ENCODE results near the gene PTPRD.

PTPRD gene

DNA sequence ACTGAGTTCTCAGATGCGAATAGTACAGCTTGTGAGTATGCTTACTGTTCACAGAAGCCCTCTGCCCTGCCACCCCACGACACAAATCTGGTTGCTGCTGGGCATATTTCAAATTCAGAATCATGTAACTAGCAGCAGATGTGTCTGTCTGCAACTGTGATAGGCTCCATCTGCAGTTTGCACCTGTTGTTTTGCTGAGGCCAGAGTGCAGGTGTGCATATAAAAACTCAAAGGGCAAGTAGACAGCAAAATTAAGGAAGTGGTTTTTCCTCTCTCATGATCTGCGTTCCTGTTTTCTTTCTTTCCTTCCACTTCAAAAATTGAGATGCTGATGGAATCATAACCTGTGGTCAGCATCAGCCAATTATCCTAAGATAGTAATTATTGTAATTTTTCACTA is 1000.5 kb downstream of the PTPRD start:
- no peak for DNase-seq (ENCODE audit: low read depth in 2 of 2)

DNA sequence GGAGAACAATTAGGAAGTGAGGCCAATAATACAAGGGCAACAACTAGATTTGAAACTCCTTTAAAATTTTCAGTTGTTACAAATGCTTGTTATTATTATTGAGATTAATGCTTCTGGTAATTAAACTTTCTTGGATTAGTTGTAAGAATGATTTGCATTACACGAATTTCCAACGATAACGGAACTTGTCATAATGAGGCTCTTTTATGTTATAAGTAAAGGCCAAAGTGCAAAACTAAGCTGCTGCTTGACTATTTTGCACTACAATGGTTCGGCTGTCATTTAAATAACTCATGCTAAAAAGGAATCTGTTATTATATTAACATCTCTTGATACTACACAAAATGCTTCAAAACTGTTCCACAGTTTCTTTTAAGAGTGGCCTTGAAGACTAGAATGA is 1007.1 kb downstream of the PTPRD start:
- DNase-seq (ENCODE audit: low read depth in 2 of 2), result no peak

DNA sequence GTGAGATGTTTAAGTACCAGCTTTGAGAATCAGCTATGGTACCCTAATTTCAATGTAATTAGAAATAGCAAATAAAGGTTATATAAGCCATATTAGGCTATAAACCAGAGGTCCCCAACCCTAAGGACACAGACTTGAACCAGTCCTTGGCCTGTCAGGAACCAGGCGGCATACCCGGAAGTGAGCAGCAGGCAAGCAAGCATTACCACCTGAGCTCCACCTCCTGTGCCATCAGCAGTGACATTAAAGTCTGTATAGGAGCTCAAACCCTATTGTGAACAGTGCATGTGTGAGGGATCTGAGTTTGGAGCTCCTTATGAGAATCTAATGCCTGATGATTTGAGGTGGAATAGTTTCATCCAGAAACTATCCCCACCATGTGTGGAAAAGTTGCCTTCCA is 1009.5 kb downstream of the PTPRD start:
- no peak for DNase-seq (ENCODE audit: low read depth in 2 of 2)

DNA sequence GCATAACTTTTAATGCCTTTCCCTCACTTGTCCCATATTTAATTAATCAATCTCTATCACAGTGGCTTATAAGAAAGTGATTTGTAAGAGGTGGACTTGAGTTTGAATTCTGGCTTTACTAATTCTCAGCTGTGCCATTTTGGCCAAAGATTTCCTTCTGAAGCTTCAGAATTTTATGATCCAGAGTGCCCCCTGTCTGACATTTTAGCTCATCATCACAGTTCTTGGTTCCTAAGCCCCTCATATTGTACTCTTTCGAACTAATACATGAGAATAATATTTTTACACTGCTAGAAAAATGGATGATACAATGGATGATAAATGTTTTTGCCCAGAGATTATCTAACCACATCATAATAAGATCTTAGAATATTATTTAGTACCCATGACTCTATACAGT is 1014.1 kb downstream of the PTPRD start:
- no peak for DNase-seq (ENCODE audit: low read depth in 2 of 2)

- no peak for DNase-seq (ENCODE audit: low read depth in 2 of 2)
These were observed 1020.7 kb downstream of the PTPRD start for GRCh38 chr9:9592104-9592503.

DNA sequence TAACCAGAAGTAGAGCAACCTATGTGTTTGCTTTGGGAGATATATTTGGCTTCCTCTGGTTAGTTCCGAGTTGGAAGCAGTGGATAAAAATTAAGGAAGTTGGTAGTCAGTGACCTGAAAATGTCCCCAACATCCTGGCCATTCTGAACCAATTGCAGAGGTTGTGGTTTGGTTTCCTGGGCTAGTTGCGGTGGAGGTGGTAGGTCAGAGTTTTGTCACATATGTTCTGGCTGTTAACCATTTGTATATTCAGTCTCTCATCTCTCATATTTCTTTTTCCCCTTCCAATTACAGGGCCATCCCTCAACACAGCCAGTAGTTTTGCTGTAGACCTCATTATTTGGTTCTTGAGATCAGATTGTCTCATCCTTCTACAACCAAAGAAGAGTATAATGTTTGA is 1026.9 kb downstream of the PTPRD start:
- no peak for DNase-seq (ENCODE audit: low read depth in 2 of 2)

DNA sequence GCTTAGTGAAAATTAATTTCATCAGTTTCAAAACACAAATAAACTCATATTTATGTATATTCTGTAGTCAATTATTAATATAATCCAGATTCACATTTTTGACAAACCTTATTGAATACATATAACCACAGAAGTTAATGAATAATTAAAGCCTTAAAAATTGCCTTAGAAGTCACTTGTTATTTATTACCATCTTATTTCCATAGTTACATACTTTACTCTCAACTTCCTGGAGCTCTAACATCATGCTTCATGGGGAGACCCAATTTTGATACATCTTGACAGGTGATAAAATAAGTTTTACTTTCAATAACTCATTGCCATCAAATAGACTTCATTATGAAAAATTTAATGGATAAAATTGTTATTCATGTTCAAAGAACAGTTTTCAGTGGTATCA is 1038.7 kb downstream of the PTPRD start:
- DNase-seq (ENCODE audit: low read depth in 2 of 2), result no peak

GRCh38 chr9:9565700-9566099 is 1047.1 kb downstream of the PTPRD start:
- DNase-seq (ENCODE audit: low read depth in 2 of 2), result no peak

DNA sequence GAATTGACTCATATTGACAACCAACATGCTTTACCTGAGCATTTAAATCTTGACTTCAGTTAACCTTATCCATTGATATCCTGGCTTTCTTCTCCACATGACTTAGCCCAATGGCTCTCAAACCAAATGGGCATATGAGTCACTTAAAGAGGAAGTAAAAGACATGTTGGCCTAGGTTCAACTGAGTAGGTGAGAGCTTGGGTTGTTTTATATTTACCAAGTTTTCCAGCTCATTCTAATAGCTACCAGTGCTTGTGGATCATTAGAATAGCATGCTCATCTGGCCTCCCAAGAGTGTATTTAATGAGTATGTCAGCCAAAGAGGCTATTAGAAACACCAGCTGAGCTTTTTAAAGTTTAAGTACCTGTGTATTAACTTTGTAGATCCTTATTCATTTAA is 1049.0 kb downstream of the PTPRD start:
- no peak for DNase-seq (ENCODE audit: low read depth in 2 of 2)

DNA sequence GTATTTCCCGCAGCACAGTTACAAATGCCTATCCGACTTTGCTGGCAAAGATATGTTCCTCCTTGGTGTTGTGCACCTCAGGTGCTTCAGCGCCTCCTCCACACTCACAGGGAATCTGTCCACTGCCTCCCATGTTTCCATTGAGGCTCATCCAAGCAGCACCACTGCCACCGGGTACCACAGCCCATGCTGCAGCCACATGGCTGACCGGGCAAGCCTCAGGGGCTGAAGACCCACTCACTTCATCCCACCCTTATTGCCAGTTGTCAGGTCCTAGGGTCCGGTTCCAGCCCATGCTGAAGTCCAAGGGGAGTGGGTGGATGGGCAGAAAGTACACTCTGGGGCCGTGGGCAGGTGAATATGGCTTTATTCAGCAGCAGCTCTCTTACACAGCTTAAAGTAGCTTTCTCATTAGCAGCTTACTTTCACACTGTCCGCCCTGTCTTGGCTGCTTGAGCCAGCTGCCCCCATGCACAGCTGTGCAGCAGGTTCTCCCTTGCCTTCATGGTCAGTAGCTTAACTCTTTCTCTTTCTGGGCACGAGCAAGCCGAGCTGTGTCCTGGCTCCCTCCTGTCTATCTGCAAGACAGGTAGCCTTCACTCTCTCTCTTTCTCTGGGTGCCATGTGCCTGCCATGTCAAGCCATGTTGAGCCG is 1052.3 kb downstream of the PTPRD start:
- no peak for DNase-seq (ENCODE audit: low read depth in 2 of 2)

DNA sequence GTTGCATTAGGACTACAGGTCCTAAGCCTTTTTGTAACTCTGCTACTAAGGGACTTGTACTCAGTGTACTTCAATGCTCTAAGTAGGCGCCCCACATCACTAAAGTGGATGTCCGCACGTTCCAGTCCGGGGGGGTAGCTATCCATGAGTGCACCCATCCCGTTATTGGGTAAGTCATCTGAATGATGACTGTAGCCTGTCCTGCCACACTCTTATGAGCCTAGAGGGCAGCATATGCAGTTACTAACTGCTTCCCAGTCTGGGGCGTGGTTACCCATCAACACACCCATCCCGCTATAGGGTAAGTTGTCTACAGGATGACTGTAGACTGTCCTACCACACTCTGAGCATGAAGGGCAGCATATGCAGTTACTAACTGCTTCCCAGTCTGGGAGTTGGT is 1053.9 kb downstream of the PTPRD start:
- no peak for DNase-seq (ENCODE audit: low read depth in 2 of 2)

DNA sequence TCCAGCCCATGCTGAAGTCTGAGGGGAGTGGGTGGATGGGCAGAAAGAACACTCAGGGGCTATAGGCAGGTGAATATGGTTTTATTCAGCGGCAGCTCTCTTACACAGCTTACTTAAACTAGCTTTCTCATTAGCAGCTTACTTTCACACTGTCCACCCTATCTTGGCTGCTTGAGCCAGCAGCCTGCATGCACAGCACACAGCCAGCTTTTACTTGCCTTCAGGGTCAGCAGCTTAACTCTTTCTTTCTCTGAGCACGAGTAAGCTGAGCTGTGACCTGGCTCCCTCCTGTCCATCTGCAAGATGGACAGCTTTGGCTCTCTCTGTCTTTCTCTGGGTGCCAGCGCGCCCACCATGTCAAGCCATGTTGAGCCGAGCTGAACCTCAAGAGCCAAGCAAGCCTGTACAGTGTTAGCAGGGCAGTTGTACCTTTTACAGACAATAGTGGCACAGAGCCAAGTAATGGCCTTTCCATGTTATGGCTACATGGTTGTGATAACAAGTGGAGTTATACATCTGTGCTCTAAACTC is 1054.9 kb downstream of the PTPRD start:
- DNase-seq (ENCODE audit: low read depth in 2 of 2), result no peak

DNA sequence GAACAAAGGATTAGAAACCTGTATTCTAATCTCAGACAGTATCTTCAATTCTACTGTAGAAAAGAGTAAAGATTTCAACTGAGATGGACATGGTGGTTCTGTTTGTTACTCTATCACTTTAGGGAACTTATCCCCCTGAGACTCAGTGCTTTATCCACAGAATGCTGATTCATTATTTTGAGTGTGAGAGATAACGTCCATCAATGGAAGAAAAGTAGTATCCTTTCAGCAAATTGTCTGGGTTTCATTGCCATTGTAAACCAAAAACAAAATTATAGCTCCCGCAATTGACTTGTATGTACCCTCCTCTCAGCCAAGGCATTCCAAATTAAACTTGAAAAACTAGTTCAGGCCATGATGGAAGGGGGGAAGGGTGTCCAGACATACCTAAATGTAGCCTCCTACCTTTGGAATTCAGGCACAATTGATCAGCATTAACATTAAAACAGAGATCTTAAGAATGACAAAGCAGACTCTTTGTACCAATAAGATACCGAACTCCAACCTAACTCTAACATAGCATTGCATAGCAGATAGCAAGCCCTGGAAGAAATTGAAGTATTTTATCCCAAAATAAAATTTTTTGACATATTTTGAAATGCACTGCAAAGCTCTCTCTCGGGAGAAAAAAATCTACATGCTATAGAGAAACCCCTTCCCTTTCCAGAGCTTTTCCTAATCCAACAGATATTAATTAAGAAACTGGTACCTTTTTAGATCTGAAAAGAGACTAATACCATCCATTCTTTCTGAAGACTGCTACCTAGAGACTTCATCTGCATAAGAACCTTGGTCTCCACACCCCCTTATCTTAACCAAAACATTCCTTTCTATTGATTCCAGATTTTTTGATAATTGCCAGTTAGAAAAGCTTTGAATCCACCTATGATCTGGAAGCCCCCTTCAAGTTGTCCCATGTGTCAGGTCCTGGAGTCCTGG is 1055.7 kb downstream of the PTPRD start:
- DNase-seq (ENCODE audit: low read depth in 2 of 2), result no peak

- DNase-seq (ENCODE audit: low read depth in 2 of 2), result no peak
These were observed 1060.1 kb downstream of the PTPRD start for GRCh38 chr9:9552665-9553064.

- DNase-seq (ENCODE audit: low read depth in 2 of 2), result no peak
These were observed 1074.0 kb downstream of the PTPRD start for GRCh38 chr9:9538766-9539165.

DNA sequence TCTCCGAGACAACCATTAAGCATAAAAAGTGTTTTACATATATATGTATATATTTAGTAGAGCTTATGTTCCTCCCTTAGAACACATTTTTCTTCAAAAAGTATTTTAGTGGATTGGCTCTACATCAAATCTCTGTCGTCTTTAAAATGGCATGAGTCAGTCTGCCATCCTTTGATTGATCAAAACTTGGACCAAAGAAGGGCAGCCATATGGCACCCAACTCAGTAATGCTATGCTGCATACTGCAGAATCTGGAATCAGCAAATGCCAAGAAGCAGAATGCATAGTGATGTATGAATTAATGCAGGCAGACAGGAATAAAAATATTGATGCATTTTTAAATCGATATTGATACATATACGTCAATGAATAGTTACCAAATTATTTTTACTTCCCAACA is 1074.4 kb downstream of the PTPRD start:
- no peak for DNase-seq (ENCODE audit: low read depth in 2 of 2)

- DNase-seq (ENCODE audit: low read depth in 2 of 2), result no peak
These were observed 1076.3 kb downstream of the PTPRD start for GRCh38 chr9:9536523-9536922.

- DNase-seq (ENCODE audit: low read depth in 2 of 2), result no peak
These were observed 1089.2 kb downstream of the PTPRD start for GRCh38 chr9:9523476-9524139.

GRCh38 chr9:9522406-9522805 is 1090.4 kb downstream of the PTPRD start:
- DNase-seq (ENCODE audit: low read depth in 2 of 2), result no peak

GRCh38 chr9:9521033-9521779 is 1091.6 kb downstream of the PTPRD start:
- DNase-seq (ENCODE audit: low read depth in 2 of 2), result no peak

GRCh38 chr9:9504869-9505268 is 1107.9 kb downstream of the PTPRD start:
- DNase-seq (ENCODE audit: low read depth in 2 of 2), result no peak

GRCh38 chr9:9499546-9499945 is 1113.3 kb downstream of the PTPRD start:
- no peak for DNase-seq (ENCODE audit: low read depth in 2 of 2)

Measured in stimulated activated CD8-positive, alpha-beta memory T cell treated with anti-CD3 and anti-CD28 coated beads, Interleukin-15, amount 100 ng/mL, for 4 hours (primary cell).